ENCODE results near the gene ZMYM3. TPM values are rescaled to one million over a fixed set of nuclear protein-coding genes. Genes with fewer than 3 reads are reported as not detected.

Gene ZMYM3
- total RNA-seq, 2 donors from 2014 or later, result 8.8 to 10.2 TPM

DNA sequence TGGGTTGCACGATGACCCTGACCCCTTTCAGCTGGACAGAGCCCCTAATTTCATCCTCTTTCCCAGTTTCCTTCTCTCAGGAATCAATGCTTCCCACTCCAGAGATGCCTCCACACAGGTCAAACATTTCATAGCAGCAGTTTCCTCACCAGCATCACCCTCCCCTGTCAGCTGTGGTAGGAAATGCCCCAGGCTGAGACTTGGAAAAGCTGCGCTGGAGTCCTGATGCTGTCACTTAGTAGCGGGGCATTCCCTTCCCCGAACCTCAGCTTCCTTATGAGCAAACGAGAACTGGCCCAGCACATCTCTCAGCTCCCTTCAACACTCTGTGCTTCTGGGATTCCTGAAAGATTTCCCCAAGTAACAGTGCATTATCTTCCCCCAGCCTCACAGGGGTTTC lies 28.3 kb downstream of the ZMYM3 start:
- Histone ChIP-seq H3K4me1 (peaks cover 43% of the 10 kb centered on the region), H3K27ac (peak overlapping the region in 1 of 4 donors; percentile 45), H3K9me3 (no peaks in the 10 kb centered on the region), H3K27me3 (no peaks in the 10 kb centered on the region), H3K36me3 (replicated peaks in 1 of 2; ENCODE audit: insufficient read depth in 1 of 2, low read depth in 2 of 2) (no peaks in the 10 kb centered on the region), H3K4me3 (no peak overlapping the region)
- TF ChIP-seq POLR2A (IDR thresholded peaks at IDR 0.05), result no peak
- TF ChIP-seq, protein P1, sequence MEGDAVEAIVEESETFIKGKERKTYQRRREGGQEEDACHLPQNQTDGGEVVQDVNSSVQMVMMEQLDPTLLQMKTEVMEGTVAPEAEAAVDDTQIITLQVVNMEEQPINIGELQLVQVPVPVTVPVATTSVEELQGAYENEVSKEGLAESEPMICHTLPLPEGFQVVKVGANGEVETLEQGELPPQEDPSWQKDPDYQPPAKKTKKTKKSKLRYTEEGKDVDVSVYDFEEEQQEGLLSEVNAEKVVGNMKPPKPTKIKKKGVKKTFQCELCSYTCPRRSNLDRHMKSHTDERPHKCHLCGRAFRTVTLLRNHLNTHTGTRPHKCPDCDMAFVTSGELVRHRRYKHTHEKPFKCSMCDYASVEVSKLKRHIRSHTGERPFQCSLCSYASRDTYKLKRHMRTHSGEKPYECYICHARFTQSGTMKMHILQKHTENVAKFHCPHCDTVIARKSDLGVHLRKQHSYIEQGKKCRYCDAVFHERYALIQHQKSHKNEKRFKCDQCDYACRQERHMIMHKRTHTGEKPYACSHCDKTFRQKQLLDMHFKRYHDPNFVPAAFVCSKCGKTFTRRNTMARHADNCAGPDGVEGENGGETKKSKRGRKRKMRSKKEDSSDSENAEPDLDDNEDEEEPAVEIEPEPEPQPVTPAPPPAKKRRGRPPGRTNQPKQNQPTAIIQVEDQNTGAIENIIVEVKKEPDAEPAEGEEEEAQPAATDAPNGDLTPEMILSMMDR (IDR thresholded peaks at IDR 0.05), result no peak
- DNase-seq (no peak), ATAC-seq (no peak)
- 44 to 76% methylated on average over 3 of the region's 5 CpGs for WGBS, 2 donors
- intact Hi-C loops (cut with DNase I), result no loop called here

DNA sequence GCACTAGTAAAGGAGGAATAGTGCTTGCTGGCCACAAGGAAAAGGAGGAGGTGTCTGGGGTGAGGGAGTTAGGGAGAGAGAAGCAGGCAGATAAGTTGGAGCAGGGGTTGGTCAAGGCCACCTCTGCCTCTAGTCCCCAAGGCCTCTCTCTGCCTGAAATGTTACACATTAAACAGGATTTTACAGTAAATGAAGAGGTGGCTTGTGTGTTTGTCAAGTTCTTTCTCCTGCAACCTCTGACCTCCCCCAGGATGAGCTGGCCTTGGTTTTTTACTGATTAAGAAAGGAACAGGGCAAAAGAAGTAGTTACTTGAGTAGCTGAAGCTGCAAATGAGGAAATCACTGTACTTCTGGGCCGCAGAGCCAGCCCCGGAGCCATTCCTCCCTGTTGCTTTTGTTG lies 28.9 kb downstream of the ZMYM3 start:
- no peaks in the 10 kb centered on the region for H3K36me3 ChIP-seq (replicated peaks in 1 of 2; ENCODE audit: insufficient read depth in 1 of 2, low read depth in 2 of 2)
- no peaks in the 10 kb centered on the region for H3K27me3 ChIP-seq
- DNase-seq, result peak in 2 of 4 donors; percentile 16 to 21
- peaks cover 43% of the 10 kb centered on the region for H3K4me1 ChIP-seq
- no peaks in the 10 kb centered on the region for H3K9me3 ChIP-seq
- no peak overlapping the region for H3K4me3 ChIP-seq
- TF ChIP-seq, protein P1 (IDR thresholded peaks at IDR 0.05), result no peak
- TF ChIP-seq POLR2A (IDR thresholded peaks at IDR 0.05), result no peak
- peak; percentile 60 for ATAC-seq
- H3K27ac ChIP-seq, result peak overlapping the region in 2 of 4 donors; percentile 36 to 45
- WGBS, 2 donors, result 16 to 24% methylated on average over 2 of the region's 2 CpGs
- intact Hi-C loops (cut with DNase I), result no loop called here

DNA sequence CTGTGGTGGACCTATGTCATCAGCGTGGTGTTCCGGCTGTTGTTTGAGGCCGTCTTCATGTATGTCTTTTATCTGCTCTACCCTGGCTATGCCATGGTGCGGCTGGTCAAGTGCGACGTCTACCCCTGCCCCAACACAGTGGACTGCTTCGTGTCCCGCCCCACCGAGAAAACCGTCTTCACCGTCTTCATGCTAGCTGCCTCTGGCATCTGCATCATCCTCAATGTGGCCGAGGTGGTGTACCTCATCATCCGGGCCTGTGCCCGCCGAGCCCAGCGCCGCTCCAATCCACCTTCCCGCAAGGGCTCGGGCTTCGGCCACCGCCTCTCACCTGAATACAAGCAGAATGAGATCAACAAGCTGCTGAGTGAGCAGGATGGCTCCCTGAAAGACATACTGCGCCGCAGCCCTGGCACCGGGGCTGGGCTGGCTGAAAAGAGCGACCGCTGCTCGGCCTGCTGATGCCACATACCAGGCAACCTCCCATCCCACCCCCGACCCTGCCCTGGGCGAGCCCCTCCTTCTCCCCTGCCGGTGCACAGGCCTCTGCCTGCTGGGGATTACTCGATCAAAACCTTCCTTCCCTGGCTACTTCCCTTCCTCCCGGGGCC lies 29.7 kb downstream of the ZMYM3 start:
- no peak for DNase-seq
- no peak overlapping the region for H3K4me3 ChIP-seq
- WGBS, 2 donors, result 65% methylated on average over 5 of the region's 32 CpGs; no CpG with 5 or more reads in 1 of the 2 donors
- H3K27me3 ChIP-seq, result no peaks in the 10 kb centered on the region
- intact Hi-C loops (cut with DNase I), result no loop called here
- H3K27ac ChIP-seq, result peak overlapping the region in 2 of 4 donors; percentile 6 to 45
- no peaks in the 10 kb centered on the region for H3K9me3 ChIP-seq
- no peak for TF ChIP-seq POLR2A (IDR thresholded peaks at IDR 0.05)
- TF ChIP-seq, protein P1 (IDR thresholded peaks at IDR 0.05), result no peak
- no peaks in the 10 kb centered on the region for H3K36me3 ChIP-seq (replicated peaks in 1 of 2; ENCODE audit: insufficient read depth in 1 of 2, low read depth in 2 of 2)
- ATAC-seq, result peak; percentile 8
- peaks cover 43% of the 10 kb centered on the region for H3K4me1 ChIP-seq

DNA sequence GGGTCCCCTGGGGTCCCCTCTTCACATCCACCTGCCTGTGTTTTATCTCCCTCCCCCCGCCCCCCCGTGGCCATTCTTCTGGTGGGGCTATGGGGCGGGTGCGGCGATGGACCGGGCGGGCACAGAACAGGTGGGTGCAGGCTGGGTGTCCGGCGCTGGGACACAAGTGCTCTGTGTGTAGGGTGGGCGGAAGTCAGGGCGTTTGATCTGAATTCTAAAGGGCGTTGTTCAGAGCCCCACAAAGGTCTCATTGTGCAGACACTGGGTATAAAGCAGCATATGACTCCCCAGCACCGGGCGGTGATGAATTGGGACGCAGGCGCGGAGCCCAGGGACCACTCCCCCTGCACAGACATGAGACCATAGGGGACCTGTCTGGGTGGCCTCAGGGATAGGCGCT lies 31.0 kb downstream of the ZMYM3 start, which contains the start of gene GJB1:
TSS of gene GJB1 (plus strand) at position 296 of the 400 bp plus-strand sequence. CDS start 484 bp downstream, outside the sequence.
- no peak for DNase-seq
- peak within 1 kb of the TSS in 1 of 4 donors; percentile 45 for H3K27ac ChIP-seq
- no peak for ATAC-seq

More for the DNA sequence above, 31.0 kb downstream of the ZMYM3 start, which contains the start of gene GJB1:
- intact Hi-C loops (cut with DNase I), result no loop called here
- no peaks in the 10 kb centered on the region for H3K27me3 ChIP-seq
- peaks cover 47% of the 10 kb centered on the region for H3K4me1 ChIP-seq
- TF ChIP-seq, protein P1 (IDR thresholded peaks at IDR 0.05), result no peak
- peak in 1 of 3 donors; percentile 5 for TF ChIP-seq POLR2A (IDR thresholded peaks at IDR 0.05)
- 60 to 100% methylated on average over 1 to 15 of the region's 18 CpGs for WGBS, 2 donors
- no peaks in the 10 kb centered on the region for H3K36me3 ChIP-seq (replicated peaks in 1 of 2; ENCODE audit: insufficient read depth in 1 of 2, low read depth in 2 of 2)
- H3K4me3 ChIP-seq, result no peak within 1 kb of the TSS
- no peaks in the 10 kb centered on the region for H3K9me3 ChIP-seq

Measured in body of pancreas (tissue), 4 donors.